ENCODE data around the gene ABCC3.

GRCh38 chr17:50658616-50659015, 23.9 kb downstream of the ABCC3 start:
- TF ChIP-seq POLR2AphosphoS5 (IDR thresholded peaks at IDR 0.05) (no peak), EP300 (IDR thresholded peaks at IDR 0.05) (no peak), CTCF (IDR thresholded peaks at IDR 0.05) (no peak)
